ENCODE data around the gene SORCS2.

SORCS2 gene

GRCh38 chr4:7294176-7294756 lies 101.9 kb downstream of the SORCS2 start:
- DNase-seq, result no peak

DNA sequence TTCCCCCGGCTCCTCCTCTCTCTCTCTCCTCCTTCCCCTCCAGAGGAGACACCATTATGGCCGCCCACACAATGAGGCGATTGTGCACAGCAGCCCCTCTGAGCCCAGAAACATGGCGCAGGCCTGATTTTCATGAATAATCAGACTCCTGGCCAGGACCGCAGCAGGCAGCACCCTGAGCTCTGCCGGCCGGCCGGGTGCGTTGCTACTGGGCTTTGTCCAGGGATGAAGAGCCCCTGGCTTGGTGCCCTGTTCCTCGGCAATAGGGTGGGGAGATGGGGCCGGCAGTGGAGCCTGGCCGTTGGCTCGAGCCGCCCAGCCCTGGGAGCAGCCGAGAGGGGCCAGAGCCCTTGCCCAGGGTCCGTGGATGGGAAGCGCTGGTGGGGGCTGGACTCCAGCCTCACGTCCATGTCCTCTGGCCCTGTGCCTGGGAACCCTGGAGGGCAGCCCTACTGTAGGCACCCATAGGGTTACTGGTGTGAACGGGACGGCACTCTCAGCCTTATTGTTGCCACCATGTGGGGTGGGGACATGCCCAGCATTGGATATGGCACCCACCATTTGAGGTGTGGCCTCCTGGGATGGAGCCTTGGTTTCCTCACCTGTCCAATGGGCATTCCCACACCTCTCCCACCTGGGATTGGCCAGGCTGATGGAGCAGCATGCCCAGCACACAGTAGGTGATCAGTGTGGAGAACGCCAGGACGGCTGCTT lies 103.0 kb downstream of the SORCS2 start:
- no peak for DNase-seq

DNA sequence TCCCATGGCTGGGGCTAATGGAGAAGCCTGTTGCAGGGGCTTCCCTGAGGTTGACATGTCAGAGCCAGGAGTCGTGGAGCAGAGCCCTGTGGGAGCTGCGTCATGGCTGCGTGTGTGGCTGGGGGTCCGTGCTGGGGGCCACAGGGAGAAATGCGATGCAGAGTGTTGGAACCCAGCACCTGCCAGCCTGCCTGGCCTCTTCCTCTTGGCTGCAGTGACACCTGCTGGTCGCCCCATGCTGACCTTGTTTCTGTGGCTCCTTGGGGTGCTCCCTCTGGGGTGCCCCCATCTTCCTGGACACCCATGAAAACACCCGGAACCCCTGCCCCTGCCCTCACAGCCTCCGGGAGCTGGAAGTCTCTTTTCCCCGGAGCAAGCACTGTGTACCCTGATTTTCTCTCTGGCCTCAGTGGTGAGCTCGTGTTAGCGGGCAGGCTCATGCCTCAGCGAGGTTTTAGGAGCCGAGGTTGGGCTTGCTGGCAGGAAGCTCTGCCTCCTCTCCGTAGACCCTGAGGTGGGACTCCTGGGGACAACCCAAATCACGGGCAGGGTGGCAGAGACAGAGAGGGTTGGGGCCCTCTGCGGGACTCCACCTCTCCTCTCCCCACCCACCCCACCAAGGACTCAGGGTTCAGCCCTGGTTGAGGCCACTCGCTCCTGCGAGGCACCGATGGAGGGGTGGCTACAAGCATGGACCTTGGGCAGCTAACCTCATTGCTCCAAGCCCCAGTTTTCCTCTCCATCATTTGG lies 103.7 kb downstream of the SORCS2 start:
- no peak for DNase-seq

DNA sequence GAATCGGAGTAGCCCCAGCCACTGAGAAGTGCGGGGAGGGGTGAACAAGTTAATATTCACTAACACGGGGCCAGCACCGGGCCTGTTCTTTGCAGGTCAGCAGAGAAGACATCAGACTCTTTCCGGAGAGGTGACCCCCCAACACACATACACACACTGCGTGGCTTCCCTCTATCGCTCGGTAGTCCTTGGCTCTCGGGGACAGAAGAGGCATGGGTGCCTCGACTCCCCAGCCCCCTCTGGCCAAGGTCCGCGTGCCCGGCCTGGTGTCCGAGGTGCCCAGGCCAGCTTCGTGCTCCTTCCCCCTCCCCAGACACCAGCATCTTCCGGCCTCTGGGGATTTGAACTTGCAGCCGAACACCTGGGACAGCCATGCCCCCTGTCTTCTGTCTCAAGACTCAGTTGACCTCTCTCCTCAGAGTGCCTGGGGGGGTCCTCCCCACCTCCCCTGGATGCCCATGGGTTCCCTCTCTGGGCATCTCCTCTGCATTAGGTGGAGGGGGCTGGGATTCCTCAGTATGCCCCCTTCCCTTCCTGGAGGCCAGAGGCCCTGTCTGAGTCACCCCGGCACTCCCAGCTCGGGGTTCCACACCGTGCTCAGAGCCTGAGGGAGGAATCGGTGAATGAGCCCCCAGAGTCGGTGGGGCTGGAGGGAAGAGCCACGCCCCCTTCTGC lies 104.5 kb downstream of the SORCS2 start:
- no peak for DNase-seq

DNA sequence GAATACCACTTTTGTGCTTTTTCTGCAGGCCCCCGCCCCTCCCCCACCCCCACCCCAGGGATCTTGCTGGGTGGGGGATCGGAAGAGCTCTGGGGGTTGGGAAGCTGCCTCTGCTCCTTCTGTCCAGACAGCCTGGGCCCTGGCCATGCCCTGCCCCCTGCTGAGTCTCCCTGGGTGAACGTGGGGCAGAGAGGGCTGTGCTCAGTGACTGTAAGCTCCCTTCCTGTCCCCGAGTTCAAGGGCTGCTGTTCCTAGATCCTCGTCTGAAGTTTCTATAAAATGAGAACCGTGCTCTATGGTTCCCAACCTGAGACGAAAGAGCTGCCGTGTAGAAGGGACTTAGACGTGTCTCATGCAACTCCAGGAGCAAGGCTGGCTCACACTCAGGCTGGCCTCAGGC lies 105.0 kb downstream of the SORCS2 start:
- DNase-seq, result no peak

DNA sequence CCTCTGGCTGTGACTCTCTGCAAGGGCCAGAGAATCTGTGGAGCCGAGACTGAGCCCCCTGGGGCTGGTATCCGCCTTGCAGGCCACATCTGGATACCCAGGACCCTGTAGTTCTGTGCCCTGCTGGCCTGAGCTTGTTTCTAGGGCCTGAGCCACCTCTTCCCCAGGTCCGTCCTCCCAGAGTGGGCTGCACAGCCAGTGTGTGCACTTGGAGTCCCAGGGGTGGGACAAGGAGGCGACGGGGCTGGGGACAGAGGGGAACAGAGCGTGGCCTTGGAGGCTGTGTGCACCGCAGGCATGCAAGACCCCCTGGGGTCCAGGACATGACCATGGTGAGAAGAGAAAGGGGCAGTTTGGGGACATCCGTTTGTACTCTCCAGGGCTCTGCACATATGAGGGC lies 105.5 kb downstream of the SORCS2 start:
- no peak for DNase-seq

- no peak for DNase-seq
Observed at GRCh38 chr4:7298619-7299009, 106.3 kb downstream of the SORCS2 start.

DNA sequence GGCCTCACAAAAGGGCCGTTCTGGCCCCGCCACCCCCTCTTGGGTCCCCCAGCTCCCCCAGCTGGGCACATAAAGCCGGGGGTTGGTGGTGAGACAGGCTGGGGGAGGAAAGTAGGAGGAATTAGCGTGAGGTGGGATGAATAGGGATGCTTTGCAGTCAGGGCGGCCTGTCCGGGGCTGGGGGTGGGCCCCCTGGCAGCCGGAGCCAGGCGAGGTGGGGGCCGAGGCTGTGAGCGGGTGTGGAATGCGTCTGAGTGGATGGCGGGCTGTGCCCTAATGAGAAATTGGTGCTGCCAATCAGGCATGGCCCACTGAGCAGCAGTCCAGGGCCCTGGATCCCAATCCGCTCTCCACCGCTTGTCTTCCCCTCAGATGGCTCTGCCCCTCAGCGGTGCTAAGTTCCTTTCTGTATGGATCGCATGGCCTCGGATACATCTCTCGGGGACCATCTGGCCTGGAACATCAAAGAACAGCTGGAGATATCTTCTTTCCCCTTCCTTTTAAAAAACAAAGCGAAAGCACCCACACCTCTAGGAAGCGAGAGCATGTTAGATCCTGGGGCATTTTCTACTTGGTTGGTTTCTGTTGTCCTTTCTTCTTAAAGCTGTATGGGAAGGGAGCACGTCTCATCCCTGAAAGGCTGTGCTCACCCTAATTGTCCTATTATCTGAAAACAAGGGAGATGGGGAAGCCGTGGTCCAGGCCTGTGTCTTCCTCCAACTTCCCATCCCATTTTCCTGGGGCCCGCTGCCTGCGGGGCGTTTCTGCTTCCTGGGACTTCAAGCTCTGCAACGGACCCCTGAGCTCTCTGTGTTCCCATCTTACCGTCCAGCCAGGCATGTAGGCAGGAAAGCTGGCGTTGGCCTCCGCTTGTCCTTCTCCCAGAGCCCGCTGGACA lies 106.9 kb downstream of the SORCS2 start:
- DNase-seq, result no peak

DNA sequence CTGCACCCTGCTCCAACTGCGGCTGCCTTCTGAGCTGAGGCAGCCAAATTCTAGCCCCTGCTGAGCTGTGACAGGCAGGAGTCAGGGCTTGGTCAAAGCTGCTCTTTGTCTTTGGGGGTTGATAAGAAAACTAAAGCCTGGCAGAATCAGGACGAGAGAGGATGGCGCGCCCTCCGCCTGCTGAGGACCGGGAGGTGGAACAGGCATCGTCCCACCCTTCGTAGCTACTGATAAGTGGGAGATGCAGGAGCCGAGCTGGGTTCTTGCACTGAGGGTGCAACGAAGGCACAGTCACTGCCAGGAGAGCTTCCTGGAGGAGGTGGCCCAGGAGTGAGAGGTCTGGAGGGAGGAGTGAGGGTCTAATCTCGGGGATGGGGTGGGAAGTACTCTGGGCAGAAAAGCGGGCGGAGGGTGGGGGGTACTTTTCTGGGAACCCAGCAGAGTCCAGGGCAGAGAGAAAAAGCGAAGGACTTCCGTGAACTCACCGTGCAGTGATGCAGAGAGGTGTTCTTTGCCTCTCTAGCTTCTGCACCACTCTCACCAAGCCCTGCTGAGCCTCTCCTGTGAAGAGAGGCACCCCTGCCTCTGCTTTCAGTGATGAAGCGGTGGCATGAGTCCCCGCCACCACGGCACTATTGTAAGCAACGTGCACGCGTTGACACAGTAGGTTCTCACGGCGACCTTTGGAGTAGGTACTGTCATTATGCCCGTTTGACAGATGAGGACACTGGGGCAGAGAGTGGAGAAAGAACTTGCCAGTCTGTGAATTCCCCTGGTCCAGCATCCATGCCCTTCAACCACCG lies 107.8 kb downstream of the SORCS2 start:
- DNase-seq, result no peak

DNA sequence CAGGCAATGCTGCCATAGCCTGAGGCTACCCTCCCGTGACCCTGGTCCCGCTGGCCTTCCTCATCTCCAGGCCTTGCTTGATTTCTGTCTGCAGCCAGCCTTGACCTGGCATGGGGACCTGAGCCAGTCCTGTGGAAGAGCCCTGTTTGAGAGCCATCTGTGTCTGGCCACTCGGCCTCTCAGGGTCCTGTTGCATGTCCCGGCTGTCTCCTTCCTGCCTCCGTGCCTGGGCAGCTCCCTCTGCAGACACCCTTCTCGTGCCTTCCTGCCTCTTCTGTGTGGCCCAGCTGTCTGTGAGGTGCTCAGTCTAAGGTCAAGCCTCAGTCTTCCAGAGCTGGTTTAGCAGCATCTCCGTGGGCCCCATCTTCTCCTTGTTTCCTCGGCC lies 108.4 kb downstream of the SORCS2 start:
- DNase-seq, result no peak

- DNase-seq, result no peak
Observed at GRCh38 chr4:7301126-7301785, 108.9 kb downstream of the SORCS2 start.

DNA sequence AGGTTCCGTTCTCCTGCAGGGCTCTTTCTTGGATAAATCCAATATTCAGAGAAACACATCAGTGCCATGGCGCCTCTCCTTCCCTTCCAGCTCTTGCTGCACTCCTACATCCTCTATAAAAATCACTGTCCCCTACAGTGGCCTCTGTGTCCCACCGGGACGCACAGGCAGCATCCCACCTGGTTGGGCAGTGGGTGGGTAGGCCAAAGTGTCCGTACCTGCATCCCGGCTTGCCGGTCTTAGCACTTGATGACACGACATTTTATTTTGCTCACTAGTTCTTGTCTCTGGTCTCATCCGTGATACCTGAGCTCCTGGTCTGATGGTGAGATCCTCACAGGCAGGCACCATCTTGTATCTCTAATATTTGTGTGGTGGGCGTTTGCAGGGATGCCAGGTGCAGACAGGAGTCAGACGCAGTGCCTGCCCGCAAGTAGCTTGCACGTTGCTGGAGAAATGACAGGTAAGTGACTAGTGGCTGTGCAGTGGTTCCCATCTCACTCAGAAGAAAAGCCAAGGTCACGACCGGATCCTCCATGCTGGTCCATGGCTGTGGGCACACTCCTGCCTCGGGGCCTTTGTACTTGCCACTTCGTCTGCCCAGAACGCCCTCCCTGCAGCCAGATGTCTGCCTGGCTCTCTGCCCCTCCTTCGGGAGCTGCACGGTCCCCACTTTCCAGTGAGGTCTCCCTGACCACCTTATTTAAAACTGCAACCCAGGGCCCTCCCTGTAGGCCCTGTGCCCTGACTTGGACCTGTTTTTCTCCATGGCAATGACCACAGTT lies 109.7 kb downstream of the SORCS2 start:
- DNase-seq, result no peak

- DNase-seq, result no peak
Observed at GRCh38 chr4:7302781-7303404, 110.6 kb downstream of the SORCS2 start.

DNA sequence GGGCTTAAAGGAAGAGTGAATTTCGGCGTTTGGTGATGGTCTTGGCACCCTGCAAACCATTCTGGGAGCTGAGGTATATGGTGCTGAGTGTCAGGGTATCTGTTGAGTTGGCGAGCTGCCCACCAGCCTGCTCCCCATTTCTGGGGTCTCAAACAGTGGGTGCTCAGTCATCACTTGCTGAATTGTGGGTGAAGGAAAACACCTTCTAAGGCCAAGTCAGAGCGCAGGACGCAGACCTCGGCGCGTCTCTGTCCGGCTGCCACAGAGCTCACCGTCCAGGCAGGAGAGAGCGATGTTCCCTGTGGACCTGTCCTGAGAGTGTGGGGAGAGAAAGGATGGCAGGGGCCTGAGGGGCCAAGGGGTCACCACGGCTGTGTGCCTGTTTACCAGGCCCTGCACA lies 111.2 kb downstream of the SORCS2 start:
- no peak for DNase-seq

DNA sequence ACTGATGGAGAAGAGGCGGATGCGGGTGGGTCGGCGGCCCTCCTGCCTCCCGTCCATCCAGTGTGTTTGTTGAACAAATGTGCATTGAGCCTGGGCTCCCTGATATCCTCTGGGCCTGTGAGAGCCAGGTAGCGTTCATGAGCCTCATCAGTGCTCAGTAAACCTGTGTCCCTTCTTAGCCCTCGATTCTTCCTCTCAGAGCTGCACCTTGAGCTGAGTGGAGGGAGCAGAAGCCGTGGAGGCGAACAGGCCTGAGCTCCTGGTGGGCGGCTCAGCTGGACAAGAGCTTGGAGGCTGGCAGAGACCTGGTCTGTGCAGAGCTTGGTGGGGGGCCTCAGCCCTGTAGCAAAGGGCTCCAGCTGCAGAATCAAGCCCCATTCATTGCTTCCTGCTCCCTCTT lies 112.1 kb downstream of the SORCS2 start:
- DNase-seq, result no peak

DNA sequence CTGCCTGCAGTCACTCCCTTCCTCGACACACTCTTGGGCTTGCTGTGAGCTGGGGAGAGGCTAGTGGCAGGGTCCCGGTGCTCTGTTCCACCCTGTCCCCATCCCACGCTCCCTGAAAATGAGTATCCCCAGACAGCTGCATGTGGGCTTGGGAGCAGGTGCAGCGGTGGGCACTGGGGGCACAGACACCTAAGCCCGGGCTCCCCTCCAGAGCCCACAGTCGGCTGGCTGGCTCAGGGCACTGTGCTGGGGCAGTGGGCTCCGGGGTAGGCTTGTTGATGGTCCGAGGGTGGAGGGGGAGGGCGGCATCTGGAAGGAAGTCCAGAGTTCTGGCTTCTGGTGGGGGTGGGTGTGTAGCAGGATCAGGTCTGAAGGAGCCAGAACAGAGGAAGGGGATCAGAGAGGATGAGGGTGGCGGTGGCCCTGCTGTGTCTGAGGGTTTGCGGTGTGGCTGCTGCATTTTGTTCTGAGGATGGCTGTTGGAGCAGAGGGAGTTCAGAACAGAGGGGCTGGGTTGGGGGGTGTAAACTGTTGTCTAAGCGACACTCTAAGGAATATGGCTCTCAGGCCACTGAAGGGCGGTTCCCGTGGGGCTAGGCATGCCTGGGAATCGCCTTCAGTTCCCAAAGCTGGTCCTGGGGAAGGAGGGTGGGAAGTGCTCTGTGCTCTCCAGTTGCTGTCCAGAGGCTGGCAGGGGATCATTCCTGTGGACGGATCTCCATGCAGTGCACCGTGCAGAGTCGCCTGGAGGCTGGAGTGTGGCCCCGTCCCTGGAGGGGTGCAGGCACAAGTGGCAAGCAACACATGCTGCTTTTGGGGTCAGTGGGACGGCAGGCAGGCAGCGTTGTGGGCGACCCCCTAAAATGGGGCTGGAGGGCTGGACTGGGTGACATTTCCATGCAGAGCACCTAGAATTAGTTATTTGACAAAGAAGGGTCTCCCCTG lies 114.0 kb downstream of the SORCS2 start:
- DNase-seq, result no peak

DNA sequence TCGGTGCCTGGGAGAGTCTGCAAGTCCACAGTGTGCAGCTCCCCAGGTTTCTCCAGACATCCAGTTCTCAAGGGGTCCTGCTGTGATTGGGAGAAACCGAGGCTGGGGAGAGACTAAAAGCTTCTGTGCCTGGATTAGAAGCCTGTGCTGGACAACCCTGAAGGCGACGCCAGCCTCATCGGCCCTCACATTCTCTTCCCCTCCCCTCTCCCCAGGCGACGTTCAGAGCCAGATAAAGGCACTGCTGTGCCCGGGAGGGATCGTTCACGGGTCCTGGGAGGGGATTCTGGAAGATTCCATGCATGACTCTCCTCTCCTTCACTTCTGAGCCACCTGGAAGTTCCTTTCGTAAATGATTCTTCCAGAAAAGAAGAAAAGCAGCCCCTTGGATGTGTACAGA lies 114.6 kb downstream of the SORCS2 start:
- DNase-seq, result no peak

GRCh38 chr4:7307394-7308099 lies 115.2 kb downstream of the SORCS2 start:
- DNase-seq, result no peak

Measured in DMS79 (cell line).